ENCODE results near the gene TENM3.

DNA sequence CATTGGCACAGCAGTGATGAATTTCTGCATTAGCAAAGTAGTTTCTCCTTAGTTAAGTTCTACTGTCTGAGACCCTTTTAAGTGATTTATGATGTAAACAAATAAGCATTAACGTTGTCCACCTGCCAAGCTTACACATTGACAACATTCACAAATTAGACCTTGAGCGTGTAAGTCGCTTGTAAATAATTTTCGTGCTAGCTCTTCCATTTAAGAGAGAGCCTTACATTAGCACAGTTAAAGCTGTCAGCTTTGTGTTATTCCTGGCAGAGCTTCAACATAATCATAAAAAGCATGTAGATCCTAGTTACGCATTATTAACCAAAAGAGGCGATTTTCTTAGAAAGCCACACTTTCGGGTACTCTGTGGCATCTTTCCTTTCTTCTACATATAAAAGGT lies 546.3 kb downstream of the TENM3 start:
- TF ChIP-seq POLR2A (IDR thresholded peaks at IDR 0.05) = no peak
- TF ChIP-seq, protein P1, sequence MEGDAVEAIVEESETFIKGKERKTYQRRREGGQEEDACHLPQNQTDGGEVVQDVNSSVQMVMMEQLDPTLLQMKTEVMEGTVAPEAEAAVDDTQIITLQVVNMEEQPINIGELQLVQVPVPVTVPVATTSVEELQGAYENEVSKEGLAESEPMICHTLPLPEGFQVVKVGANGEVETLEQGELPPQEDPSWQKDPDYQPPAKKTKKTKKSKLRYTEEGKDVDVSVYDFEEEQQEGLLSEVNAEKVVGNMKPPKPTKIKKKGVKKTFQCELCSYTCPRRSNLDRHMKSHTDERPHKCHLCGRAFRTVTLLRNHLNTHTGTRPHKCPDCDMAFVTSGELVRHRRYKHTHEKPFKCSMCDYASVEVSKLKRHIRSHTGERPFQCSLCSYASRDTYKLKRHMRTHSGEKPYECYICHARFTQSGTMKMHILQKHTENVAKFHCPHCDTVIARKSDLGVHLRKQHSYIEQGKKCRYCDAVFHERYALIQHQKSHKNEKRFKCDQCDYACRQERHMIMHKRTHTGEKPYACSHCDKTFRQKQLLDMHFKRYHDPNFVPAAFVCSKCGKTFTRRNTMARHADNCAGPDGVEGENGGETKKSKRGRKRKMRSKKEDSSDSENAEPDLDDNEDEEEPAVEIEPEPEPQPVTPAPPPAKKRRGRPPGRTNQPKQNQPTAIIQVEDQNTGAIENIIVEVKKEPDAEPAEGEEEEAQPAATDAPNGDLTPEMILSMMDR (IDR thresholded peaks at IDR 0.05) = no peak

All from adrenal gland (tissue), 5 donors.